ENCODE results near the gene EXOC4.

Gene EXOC4

DNA sequence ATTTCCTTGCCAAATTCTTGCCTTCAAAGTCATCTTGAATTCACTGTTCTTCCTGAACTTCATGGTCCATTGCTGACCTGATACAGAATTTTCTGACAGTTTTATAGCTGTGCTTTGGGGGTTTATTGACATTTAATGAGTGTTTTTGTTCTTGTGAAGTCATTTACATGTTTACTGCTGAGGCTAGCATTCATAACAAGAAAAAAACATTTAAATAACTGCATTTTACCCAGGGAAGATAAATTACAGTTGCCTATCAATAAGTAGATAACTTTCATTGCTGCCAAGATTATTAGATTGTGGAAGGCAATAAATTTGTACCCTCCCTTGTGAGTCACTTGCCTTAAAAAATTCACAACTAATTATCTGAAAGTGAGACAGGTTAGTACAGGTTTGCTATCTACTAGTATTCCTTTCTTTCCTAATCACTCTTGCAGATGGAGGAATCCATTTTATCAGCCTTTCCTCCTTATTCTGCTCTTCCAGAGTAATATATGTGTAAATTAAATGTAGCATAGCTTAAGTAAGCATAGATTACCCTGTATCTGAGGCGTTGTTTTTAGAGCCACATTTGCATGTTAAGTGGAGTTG lies 178.4 kb downstream of the EXOC4 start:
- no peak for DNase-seq

DNA sequence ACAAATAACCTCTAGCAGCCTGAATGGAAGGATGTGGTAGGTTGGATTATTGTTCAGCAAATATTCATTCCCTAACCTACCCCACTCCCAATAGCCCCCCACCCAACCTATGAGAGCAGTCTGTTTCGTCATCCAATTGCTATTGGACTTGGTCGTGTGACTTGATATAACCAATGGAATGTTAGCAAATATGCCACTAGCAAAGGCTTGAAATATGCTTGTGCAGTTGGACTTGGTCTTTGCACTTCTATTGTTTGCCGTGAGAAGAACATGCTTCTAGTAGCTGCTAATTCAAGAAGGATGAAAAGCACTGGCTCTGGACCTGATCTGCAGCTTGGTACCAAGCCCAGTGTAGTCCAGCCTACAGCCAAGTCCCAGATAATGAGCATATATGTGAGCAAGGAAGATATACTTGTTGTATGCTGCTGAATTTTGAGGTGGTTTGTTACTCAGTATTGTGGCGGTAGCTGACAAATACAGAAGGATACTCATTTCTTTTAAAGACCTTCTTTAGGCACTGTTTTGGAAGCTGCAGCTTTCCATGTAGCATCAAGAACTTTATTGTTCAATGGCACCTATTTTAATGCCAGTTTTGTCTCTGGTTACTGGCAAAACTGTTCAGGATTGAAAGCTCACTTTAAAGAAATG lies 180.4 kb downstream of the EXOC4 start:
- DNase-seq, result no peak

DNA sequence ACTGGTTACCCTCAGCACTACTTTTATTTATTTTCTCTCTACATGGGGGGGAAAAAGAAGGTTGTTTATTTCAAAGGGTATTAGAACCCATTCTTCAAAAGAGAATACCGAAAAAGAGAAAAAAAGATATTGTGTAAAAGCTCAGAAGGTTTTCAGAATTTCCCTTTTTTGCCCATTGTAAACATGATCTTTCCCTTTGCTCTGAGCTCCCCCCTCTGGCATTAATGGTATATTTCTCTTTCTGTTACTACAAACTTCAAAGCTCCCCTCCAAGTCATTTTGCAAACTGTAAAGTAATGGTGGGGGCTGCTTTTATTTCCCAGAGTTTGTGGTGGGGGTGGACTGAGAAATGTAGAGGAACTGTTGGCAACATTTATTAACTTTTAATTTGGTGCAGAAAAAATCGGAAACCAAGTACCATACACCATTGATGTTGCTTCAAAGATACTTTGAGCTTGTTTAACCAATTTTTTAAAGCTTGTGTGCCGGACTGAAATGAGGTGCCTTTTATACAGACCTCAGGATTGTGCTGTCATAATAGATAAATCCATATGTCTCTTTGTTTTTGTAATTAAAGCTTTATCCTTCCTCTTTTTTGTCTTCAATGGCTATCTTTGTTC lies 181.5 kb downstream of the EXOC4 start:
- no peak for DNase-seq

DNA sequence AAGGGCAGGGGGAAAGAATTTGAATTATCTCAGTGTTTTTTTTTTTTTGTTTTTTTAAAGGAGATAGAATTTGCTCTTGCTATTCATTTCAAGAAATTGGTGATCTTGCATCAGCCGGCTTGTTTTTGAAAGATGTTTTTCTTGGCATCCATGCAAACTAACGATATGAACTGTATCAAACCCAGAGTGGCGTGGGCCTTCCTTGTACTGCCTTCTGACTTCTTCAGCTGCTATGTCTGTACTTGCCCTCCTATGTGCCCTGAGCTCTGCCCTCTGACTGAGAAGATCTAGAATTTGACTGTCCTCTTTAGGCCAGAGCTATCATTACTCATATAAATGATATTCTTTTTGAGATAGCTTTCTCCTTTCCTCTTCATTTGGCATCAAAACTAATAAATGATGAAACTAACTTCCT lies 183.1 kb downstream of the EXOC4 start:
- DNase-seq, result no peak

DNA sequence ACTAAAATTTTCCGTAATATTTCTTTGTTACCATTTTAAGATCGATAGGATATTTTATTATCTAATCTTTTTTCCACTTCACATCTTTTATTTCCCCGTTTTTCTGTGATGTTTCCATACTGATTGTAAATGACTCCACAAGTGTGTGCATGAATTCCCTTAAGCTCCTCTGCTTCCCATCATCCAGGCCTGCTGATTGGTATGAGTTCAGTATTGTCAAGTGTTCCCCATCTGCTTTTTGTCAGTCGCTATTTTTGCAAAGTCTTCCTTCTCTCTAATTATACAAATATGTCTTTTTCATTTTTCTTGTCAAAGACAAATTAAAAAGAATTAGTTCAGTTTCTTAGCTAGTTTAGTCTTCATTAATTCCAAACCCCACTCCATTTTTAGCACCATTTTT lies 184.7 kb downstream of the EXOC4 start:
- no peak for DNase-seq

DNA sequence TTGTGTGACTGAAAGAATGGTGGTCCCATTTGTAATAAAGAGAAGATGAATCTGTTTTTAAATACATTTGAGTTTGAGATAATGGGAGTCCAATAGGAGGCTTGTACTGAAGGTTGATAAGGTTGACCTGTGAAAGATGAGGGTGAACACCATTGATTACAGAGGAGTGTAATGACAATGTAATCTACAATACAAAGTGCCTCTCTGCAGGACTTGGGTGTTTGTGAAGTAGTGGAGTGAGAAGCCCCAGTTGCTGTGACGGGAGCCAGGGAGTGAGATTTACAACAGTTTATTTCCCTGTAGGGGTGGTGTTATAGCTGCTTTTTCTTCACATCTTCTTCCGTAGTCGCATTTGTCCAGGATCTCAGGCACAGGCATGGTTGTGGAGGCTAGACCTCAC lies 189.9 kb downstream of the EXOC4 start:
- DNase-seq, result no peak

DNA sequence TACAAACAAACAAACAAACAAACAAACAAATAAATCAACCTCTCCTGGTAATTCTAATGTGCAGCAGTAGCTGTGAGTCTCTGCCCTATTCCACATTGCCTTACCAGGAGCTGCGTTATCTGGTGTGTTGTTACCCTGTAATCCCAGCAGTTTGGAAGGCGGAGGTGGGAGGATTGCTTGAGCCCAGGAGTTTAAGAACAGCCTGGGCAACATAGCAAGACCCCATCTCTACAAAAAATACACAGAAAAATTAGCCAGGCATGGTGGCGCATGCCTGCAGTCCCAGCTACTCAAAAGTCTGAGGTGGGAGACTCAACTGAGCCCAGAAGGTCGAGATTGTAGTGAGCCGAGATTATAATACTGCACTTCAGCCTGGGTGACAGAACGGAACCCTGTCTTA lies 192.7 kb downstream of the EXOC4 start:
- DNase-seq, result no peak

DNA sequence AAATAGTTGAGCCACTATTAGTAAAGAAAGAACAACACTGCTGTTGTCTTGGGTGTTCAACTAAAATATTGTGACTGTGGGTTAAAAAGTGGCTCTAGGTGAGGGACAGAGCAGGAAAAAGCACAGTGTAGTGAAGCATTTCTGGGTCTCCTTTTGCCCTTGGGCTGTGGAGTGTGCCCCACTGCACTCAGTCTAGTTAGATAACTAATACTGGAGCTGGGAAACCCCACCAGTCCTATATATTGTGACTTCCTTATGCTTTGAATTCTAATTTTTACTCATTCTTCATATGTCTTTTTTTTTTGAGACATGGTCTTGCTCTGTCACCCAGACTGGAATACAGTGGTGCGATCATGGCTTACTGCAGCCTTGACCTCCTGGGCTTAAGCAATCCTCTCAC lies 195.1 kb downstream of the EXOC4 start:
- DNase-seq, result no peak

DNA sequence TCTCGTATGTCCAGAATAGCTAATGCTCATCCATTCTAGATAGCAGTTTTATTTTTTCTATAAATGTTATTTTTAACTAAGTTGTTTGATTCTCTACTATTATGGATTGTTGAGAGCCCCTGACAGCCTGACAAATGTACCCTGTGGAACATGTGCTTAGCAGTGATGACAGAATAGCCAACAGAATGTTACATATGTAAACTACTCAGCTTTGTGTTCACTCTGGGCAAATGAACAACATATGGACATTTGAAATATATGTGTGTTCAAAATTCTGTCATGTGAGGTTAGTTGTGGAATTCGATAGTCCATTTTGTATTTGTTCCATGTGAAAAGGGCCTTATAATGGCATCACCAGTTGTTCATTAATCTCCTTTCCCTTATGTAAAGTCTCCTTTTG lies 199.7 kb downstream of the EXOC4 start:
- DNase-seq, result no peak

DNA sequence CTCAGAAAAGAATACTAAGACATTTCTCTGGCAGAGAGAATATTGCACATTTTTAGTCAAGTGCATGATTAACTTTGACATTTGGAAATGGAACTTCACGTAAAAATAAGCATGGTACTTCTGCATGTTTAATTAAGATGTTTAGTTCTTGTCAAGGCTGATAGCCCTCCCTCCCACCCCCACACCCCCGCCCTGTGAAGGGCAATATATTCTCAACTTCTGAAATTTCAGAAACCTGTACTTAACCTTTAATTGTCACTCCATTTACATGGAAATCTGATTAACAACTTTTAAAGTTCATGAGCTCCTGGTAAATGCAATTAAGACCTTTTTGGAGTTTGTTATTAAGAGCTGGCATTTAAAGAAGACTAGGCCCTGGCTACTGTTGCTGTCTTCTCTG lies 205.8 kb downstream of the EXOC4 start:
- no peak for DNase-seq

DNA sequence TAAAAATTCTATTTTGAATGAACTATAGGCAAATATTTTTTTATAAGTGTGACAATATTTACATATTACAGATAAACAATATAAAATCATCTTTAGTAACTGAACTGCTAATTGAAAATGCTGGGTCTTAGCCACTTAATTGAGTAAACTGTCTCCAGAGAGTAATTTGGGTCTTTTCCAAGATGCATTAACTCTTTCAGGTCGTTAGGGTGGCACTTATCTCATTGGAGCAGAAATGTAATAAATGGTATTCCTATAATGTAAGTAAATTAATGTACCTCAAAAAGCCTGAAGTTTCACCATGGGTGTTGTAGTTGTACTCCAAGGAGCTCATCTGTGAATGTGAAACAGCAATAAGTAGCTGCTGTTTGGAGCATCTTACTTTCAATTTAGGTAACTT lies 208.5 kb downstream of the EXOC4 start:
- DNase-seq, result no peak

DNA sequence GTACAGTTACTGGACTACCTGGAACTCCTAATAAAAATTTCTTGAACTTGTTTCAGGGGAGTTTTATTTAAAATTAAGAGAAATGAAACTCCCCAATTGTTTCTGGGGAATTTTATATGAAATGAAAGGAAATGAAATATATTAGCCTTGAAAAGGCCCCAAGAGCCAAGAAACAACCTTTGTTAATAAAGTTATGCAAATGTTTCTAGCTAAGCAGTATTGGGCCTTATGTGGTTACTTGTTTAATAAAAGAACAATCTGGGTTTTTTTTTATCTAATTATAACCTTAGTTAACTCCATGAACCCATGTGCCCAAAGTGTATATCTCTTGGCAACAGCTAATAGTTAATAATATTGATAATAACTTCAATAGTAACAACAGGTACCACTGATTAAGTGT lies 222.8 kb downstream of the EXOC4 start:
- no peak for DNase-seq

DNA sequence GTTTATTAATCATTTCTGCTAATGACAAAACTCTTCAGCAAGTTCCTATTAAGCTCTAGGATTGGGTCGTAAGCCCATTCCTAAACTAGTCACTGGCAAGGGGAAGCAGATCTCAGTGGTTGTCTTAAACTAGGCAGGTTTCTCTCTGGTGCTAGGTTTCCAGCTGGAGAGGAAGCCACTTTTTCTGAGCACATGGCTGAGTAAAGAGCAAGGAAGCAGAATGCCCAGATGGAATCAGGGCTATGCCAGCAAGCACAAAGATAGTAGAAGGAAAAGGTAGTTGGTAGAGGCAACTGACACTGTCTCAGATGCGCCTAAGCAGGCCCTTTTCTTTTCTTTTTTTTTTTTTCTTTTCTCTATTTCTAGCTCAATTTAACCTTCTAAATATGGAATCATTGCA lies 224.9 kb downstream of the EXOC4 start:
- no peak for DNase-seq

DNA sequence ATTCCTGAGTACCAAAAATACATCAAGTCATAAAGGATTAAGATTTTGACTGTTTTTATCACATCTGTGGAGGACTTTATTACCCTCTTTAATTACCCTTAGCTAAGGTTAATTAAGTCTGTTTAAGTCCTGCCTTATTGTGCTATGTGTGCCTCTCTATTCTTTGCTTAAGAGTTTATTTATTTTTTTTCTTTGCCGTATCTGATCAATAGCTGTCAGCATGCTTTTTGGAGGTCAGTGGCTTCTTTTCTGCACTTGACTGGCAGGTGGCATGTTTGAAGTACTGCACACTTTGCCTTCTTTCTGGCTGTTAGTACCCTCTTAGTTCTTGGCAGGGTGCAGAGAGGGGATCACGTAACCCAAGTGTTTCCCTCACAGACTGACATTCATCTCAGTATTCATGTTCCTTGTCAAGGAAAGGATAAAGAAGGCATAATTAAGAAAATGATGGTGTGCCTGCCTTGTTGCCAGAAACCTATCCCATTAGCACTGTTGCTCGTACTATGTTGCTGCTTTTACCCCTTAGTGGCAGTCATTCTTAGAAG lies 225.8 kb downstream of the EXOC4 start:
- no peak for DNase-seq

DNA sequence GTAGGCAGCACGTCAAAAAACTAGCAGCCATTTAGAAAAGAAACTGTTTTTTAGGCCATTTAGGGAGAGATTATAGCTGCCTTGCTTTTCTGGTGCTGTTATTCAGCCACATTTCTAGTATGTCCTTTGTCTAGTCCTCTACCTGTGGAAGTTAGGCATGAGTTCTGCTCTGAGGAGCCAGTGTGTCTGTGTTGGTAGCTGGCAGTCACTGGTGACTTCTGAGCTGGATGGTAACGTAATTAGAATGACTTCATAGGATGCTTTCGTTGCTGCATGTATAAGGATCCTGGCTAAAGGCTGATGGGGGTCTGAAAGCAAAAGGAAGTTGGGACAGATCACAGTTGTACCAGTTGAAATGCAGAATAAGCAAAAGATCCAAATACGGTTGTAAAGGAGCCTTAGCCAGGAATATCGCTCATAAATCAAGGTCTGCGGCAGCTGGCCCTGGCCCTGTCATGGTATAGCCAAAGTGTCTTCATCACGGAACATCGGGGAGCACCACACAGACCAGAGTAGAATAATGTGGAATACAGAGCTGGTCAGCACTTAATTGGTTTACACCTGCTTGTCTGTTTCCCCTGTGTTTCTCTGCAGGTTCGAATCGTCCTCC lies 226.7 kb downstream of the EXOC4 start:
- no peak for DNase-seq

DNA sequence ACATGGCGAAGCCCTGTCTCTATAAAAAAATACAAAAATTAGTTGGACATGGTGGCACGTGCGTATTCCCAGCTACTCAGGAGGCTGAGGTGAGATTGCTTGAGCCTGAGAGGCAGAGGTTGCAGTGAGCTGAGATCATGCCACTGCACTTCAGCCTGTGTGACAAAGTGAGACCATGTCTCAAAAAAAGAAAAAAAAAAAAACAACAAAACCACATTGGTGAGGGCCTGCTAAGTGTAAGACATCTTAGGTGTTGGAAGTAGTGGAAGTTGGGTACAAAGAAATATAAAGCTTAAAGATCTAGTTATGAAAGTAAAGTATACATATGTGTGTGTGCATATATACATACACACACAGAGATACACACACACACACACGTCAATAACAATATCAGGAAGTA lies 228.0 kb downstream of the EXOC4 start:
- DNase-seq, result no peak

DNA sequence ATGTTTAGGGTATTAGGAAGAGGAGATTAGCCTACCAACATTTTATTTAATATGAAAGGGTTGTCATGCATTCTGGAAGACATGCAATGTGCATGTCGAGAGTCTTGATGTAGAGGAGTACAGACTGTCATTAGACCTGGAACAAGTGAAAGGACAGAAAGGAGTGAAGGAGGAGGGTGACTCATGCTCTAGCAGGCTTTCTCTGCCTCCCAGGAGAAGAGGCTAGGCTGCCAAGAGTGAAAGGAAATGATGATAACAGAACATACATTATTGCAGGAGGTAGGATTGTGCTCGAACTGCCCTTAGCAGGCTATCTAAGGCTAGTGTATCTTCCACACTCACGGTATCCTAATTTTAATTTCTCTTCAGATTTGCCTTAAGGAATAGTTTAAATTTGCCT lies 228.8 kb downstream of the EXOC4 start:
- no peak for DNase-seq

DNA sequence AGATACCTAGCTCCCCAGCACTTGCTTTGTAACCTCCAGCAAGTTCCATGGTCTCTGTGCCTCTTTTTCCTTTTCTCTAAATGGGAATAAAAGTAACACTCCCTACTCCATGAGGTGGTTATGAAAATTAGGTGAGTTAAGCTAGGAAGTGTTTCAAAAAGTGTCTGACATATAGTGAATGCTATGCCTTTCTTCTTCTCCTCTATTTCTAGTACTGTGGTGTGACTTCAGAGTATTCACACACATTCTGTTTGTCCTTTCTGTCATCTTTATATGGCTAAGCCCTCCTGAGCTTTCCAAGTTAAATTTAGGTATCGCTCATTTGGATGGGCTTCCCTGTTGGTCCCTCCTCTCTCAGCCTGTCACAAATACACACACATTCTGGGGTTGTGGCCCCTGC lies 229.7 kb downstream of the EXOC4 start:
- no peak for DNase-seq

DNA sequence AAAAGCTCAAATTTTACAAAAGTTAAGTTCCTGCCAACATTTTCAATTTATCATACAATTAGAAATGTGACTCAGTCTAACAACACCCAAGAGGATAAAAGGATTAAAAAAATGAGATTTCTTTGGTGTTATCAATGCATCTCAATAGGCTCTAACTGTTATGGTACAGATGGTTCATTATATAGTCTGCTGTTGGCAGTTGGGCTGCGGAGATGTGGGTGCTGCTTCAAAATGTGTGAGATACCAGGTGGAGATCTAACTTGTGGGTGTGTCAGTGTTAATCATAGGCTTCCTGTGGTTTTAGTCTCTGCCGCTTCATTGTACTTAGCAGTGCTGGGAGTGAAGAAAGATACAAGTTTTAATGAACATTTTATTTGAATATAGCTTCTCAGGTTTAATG lies 231.2 kb downstream of the EXOC4 start:
- DNase-seq, result peak; percentile 25

DNA sequence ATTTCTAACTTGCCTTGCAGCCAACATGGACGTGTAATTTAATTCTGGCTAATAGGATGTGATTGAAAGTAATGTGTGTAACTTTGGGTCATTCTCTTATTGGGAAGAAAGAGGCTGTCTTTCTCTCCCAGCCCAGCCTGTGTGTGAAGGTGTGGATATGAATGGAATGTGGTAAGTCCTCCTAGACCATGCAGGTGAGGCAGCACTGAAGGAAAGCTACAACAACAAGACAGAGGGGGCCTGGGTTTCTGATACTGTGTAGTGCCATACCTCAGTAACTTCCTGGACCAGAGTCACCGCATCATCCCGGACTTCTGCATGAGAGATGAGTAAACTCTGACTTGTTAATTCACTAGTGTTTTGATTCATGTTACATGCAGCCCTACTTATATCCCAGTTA lies 237.0 kb downstream of the EXOC4 start:
- DNase-seq, result no peak

DNA sequence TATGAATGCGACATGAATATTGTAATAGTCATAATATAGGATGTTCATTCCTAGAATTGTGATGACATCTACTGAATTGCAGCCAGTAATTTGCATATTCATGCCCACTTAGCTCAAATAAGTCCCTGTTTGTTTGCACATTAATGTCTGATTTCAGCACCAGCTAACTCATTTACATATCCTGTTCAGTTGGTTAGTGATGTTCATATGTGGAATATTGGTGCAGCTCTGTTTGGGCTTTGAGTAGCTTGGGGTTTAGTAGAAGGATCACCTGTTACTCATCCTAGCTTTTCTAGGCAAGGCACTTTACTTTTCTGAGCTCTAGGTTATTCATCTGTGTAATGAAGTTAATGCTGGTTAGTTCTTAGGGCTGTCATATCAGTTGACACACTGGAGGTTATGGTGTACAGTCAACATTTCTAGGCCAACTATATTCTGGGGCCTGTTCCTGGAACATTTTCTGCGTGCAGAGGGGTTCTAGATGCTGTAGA lies 238.4 kb downstream of the EXOC4 start:
- no peak for DNase-seq

DNA sequence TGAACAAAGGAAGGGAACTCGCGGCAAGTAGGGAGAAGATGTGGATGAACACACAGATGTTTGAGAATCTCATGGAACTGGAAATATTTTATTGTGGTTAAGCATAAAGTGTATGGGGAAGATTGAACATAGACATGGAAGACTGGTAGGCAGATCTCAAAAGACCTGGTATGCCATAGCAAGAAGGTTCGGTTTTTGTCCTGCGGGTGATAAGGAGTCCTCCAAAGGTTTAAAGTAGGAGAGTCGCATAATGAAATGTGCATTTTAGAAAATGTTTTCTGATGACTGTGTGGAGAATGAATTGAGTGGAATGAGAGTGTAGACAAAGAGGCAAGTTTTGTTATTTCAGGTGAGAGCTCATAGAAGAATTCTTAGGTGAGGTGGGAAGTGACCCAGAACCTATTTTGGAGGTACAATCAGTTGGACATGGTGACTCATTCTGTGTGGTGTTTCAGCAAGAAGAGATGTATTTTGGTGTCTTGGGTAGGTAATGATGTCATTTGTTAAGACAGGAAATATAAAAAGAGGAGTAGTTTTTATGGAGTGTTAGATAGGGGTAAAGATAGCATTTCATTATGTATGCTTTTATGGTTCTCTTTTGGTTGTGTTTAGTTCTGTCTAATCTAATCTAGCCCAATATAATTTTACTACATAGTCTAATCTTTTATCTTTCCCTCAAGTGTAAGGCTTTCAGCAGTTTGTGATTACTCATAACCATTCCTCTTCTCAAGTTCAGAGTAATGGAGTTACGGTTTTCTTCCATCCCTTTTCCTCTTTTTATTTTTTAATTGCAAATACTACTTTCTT lies 239.2 kb downstream of the EXOC4 start:
- DNase-seq, result no peak

DNA sequence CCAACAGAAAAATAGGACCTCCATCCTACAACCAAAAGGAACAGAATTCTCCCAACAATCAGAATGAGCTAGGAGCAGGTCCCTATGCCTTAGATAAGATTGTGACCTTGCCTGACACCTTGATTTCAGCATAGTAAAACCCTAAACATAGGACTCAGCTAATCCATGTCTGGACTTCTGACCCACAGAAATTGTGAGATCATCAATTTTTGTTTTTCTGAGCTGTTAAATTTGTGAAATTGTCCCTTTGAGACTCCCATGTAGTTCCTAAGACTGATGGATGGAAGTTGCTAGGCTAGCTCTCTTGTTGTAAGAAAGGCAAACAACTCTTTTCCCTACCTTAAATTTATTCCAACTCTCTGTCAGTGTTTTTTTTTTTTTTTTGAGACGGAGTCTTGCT lies 244.2 kb downstream of the EXOC4 start:
- no peak for DNase-seq
